WTC11 (cell line): Measurements from ENCODE around the gene GLCCI1. TPM values are rescaled to one million over a fixed set of nuclear protein-coding genes. Genes with fewer than 3 reads are reported as not detected.

Source experiments
- ATAC-seq: fragments of 200-7000 bp; cut with Tn5 transposase; 2 replicates; pipeline ENCODE4 v1.10.0; 2021; ENCODE audit warnings: mild to moderate bottlenecking, moderate library complexity
- CTCF ChIA-PET: fragments of 300-600 bp; sonication (Branson Sonifier 250); formaldehyde crosslinking; loops from one replicate; lab custom pipeline; 2021; ENCODE audit warnings: antibody characterized with exemption; lab: Charles Lee
- POLR2A ChIA-PET: fragments of 350-600 bp; sonication (Branson Sonifier 250); formaldehyde crosslinking; loops from one replicate; lab custom pipeline; 2021; ENCODE audit warnings: antibody characterized with exemption; lab: Charles Lee
- DNase-seq: peaks from one replicate; pipeline ENCODE4 v3.0.0; 2021; ENCODE audit warnings: low spot score
- H3K27ac Mint-ChIP-seq: 2 replicates; pipeline ENCODE4 v1.8.0; 2021; ENCODE audit warnings: mixed read lengths
- H3K27me3 Mint-ChIP-seq: 2 replicates; pipeline ENCODE4 v1.8.0; 2021; ENCODE audit warnings: low read depth, mild to moderate bottlenecking, moderate library complexity, mixed read lengths
- H3K36me3 Mint-ChIP-seq: 2 replicates; pipeline ENCODE4 v1.8.0; 2021; ENCODE audit warnings: mixed read lengths
- H3K4me1 Mint-ChIP-seq: 2 replicates; pipeline ENCODE4 v1.8.0; 2022; ENCODE audit warnings: mixed read lengths
- H3K4me3 Mint-ChIP-seq: 2 replicates; pipeline ENCODE4 v1.8.0; 2021; ENCODE audit warnings: mild to moderate bottlenecking, moderate library complexity, mixed read lengths
- H3K9me3 Mint-ChIP-seq: 2 replicates; pipeline ENCODE4 v1.8.0; 2021; ENCODE audit warnings: mixed read lengths
- ATF2 ChIP-seq: sonication (generic); formaldehyde crosslinking; IDR thresholded peaks from 2 replicates; pipeline ENCODE4 v1.8.1; 2022; ENCODE audit warnings: low read depth, missing genetic modification reagents, borderline replicate concordance
- E2F4 ChIP-seq: sonication (generic); formaldehyde crosslinking; IDR thresholded peaks from 2 replicates; pipeline ENCODE4 v1.8.1; 2022; ENCODE audit warnings: low read depth, mild to moderate bottlenecking, moderate library complexity, missing genetic modification reagents, borderline replicate concordance
- E2F5 ChIP-seq: sonication (generic); formaldehyde crosslinking; IDR thresholded peaks from 2 replicates; pipeline ENCODE4 v1.8.1; 2022; ENCODE audit warnings: mild to moderate bottlenecking, moderate library complexity, missing genetic modification reagents
- KAT7 ChIP-seq: sonication (generic); formaldehyde crosslinking; IDR thresholded peaks from 2 replicates; pipeline ENCODE4 v1.8.1; 2023; ENCODE audit warnings: missing genetic modification reagents, mild to moderate bottlenecking, borderline replicate concordance
- MYBL2 ChIP-seq: sonication (generic); formaldehyde crosslinking; IDR thresholded peaks from 2 replicates; pipeline ENCODE4 v1.8.1; 2023; ENCODE audit warnings: mild to moderate bottlenecking, moderate library complexity, missing genetic modification reagents
- SMAD3 ChIP-seq: sonication (generic); formaldehyde crosslinking; IDR thresholded peaks from 2 replicates; pipeline ENCODE4 v1.8.0; 2022; ENCODE audit warnings: missing genetic modification reagents, mild to moderate bottlenecking, borderline replicate concordance
- ZNF121 ChIP-seq: sonication (generic); formaldehyde crosslinking; IDR thresholded peaks from 2 replicates; pipeline ENCODE4 v1.8.0; 2023; ENCODE audit warnings: missing genetic modification reagents
- ZNF232 ChIP-seq: sonication (generic); formaldehyde crosslinking; IDR thresholded peaks from 2 replicates; pipeline ENCODE4 v1.8.0; 2022; ENCODE audit warnings: mild to moderate bottlenecking, missing genetic modification reagents
- ZNF317 ChIP-seq: sonication (generic); formaldehyde crosslinking; IDR thresholded peaks from 2 replicates; pipeline ENCODE4 v1.8.1; 2023; ENCODE audit warnings: low read depth, mild to moderate bottlenecking, moderate library complexity, missing genetic modification reagents, borderline replicate concordance
- ZNF396 ChIP-seq: fragments of 250-450 bp; sonication (Bioruptor Pico); IDR thresholded peaks from 2 replicates; pipeline ENCODE4 v1.8.0; 2021; ENCODE audit warnings: mild to moderate bottlenecking, moderate library complexity, borderline replicate concordance
- ZNF416 ChIP-seq: fragments of 250-450 bp; sonication (Bioruptor Pico); IDR thresholded peaks from 2 replicates; pipeline ENCODE4 v1.9.0; 2021; ENCODE audit warnings: mild to moderate bottlenecking, inconsistent platforms
- total RNA-seq: library from RNA; stranded (reverse); gene quantifications from 3 replicates; pipeline ENCODE4 v1.2.3, GENCODE V29; 2021
- TF ChIP-seq, protein P1 (sequence below): sonication (generic); formaldehyde crosslinking; IDR thresholded peaks from 2 replicates; pipeline ENCODE4 v1.8.1; 2023; ENCODE audit warnings: mild to moderate bottlenecking, missing genetic modification reagents, borderline replicate concordance
- TF ChIP-seq, protein P2 (sequence below): sonication (generic); formaldehyde crosslinking; IDR thresholded peaks from 2 replicates; pipeline ENCODE4 v1.8.0; 2022; ENCODE audit warnings: mild to moderate bottlenecking, missing genetic modification reagents
- TF ChIP-seq, protein P3 (sequence below): sonication (generic); formaldehyde crosslinking; IDR thresholded peaks from 2 replicates; pipeline ENCODE4 v1.8.0; 2023; ENCODE audit warnings: mild to moderate bottlenecking, missing genetic modification reagents
- TF ChIP-seq, protein P4 (sequence below): fragments of 250-450 bp; sonication (Bioruptor Pico); IDR thresholded peaks from 2 replicates; pipeline ENCODE4 v1.9.0; 2021; ENCODE audit warnings: mild to moderate bottlenecking

Gene GLCCI1
- total RNA-seq, 1 experiment from 2014 or later: 23.8 TPM

DNA sequence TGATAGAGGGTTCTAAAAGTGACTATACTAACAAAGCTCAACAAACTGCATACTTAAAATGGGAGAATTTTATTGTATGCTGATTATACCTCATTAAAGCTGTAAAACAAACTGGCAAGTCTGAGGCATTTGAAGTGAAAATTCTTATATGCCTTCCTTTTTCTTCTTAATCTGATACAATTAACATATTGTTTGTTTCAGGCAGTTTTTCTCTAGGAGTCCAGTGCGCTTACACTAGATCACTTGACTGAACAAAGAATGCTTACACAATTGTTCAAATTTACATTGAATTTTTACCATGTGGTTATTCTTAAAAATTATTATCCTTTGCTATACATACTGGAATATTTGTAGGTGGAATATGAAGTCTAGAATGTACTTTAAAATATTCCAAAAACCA is 89.0 kb downstream of the GLCCI1 start (continued):
- no peak for TF ChIP-seq E2F4

- POLR2A ChIA-PET: no interaction called here
- no peak for ATAC-seq
- CTCF ChIA-PET: no interaction called here
- no peak overlapping the region for H3K27ac Mint-ChIP-seq
- H3K27me3 Mint-ChIP-seq: no peaks in the 10 kb centered on the region
- DNase-seq: no peak
- peaks cover 5% of the 10 kb centered on the region for H3K9me3 Mint-ChIP-seq
- H3K4me3 Mint-ChIP-seq: no peak overlapping the region
- peaks cover 18% of the 10 kb centered on the region for H3K36me3 Mint-ChIP-seq
- H3K4me1 Mint-ChIP-seq: no peaks in the 10 kb centered on the region
- TF ChIP-seq ZNF232 (CRISPR knock-in tag) (no peak), E2F5 (CRISPR knock-in tag) (no peak), ZNF396 (CRISPR knock-in tag) (no peak)
- TF ChIP-seq, protein P1, sequence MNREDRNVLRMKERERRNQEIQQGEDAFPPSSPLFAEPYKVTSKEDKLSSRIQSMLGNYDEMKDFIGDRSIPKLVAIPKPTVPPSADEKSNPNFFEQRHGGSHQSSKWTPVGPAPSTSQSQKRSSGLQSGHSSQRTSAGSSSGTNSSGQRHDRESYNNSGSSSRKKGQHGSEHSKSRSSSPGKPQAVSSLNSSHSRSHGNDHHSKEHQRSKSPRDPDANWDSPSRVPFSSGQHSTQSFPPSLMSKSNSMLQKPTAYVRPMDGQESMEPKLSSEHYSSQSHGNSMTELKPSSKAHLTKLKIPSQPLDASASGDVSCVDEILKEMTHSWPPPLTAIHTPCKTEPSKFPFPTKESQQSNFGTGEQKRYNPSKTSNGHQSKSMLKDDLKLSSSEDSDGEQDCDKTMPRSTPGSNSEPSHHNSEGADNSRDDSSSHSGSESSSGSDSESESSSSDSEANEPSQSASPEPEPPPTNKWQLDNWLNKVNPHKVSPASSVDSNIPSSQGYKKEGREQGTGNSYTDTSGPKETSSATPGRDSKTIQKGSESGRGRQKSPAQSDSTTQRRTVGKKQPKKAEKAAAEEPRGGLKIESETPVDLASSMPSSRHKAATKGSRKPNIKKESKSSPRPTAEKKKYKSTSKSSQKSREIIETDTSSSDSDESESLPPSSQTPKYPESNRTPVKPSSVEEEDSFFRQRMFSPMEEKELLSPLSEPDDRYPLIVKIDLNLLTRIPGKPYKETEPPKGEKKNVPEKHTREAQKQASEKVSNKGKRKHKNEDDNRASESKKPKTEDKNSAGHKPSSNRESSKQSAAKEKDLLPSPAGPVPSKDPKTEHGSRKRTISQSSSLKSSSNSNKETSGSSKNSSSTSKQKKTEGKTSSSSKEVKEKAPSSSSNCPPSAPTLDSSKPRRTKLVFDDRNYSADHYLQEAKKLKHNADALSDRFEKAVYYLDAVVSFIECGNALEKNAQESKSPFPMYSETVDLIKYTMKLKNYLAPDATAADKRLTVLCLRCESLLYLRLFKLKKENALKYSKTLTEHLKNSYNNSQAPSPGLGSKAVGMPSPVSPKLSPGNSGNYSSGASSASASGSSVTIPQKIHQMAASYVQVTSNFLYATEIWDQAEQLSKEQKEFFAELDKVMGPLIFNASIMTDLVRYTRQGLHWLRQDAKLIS (CRISPR knock-in tag): no peak
- TF ChIP-seq, protein P2, sequence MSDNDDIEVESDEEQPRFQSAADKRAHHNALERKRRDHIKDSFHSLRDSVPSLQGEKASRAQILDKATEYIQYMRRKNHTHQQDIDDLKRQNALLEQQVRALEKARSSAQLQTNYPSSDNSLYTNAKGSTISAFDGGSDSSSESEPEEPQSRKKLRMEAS (CRISPR knock-in tag): no peak
- TF ChIP-seq, protein P3, sequence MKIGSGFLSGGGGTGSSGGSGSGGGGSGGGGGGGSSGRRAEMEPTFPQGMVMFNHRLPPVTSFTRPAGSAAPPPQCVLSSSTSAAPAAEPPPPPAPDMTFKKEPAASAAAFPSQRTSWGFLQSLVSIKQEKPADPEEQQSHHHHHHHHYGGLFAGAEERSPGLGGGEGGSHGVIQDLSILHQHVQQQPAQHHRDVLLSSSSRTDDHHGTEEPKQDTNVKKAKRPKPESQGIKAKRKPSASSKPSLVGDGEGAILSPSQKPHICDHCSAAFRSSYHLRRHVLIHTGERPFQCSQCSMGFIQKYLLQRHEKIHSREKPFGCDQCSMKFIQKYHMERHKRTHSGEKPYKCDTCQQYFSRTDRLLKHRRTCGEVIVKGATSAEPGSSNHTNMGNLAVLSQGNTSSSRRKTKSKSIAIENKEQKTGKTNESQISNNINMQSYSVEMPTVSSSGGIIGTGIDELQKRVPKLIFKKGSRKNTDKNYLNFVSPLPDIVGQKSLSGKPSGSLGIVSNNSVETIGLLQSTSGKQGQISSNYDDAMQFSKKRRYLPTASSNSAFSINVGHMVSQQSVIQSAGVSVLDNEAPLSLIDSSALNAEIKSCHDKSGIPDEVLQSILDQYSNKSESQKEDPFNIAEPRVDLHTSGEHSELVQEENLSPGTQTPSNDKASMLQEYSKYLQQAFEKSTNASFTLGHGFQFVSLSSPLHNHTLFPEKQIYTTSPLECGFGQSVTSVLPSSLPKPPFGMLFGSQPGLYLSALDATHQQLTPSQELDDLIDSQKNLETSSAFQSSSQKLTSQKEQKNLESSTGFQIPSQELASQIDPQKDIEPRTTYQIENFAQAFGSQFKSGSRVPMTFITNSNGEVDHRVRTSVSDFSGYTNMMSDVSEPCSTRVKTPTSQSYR (CRISPR knock-in tag): no peak
These were observed 89.7 kb downstream of the GLCCI1 start for GRCh38 chr7:8058322-8058721.

DNA sequence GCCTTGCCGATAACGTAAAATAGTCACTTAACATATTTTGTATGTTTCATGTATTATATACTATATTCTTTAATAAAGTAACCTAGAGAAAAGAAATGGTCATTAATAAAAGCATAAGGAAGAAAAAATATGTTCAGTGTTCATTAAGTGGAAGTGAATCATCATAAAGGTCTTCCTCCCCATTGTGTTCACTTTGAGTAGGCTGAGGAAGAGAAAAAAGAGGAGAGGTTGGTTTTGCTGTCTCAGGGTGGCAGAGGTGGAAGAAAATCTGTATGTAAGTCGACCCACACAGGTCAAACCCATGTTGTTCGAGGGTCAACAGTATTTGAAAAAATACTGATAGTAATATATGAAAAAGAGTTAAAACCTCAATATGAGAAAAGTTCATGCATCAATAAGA is 90.3 kb downstream of the GLCCI1 start:
- ChIA-PET POLR2A (no interaction called here), CTCF (no interaction called here)
- ATAC-seq (no peak), DNase-seq (no peak)
- Mint-ChIP-seq H3K4me3 (no peak overlapping the region), H3K36me3 (peaks cover 24% of the 10 kb centered on the region), H3K9me3 (peaks cover 6% of the 10 kb centered on the region), H3K27ac (no peak overlapping the region), H3K27me3 (no peaks in the 10 kb centered on the region), H3K4me1 (no peaks in the 10 kb centered on the region)
- no peak for TF ChIP-seq ZNF396 (CRISPR knock-in tag)
- no peak for TF ChIP-seq ZNF232 (CRISPR knock-in tag)
- TF ChIP-seq SMAD3: no peak
- TF ChIP-seq, protein P4, sequence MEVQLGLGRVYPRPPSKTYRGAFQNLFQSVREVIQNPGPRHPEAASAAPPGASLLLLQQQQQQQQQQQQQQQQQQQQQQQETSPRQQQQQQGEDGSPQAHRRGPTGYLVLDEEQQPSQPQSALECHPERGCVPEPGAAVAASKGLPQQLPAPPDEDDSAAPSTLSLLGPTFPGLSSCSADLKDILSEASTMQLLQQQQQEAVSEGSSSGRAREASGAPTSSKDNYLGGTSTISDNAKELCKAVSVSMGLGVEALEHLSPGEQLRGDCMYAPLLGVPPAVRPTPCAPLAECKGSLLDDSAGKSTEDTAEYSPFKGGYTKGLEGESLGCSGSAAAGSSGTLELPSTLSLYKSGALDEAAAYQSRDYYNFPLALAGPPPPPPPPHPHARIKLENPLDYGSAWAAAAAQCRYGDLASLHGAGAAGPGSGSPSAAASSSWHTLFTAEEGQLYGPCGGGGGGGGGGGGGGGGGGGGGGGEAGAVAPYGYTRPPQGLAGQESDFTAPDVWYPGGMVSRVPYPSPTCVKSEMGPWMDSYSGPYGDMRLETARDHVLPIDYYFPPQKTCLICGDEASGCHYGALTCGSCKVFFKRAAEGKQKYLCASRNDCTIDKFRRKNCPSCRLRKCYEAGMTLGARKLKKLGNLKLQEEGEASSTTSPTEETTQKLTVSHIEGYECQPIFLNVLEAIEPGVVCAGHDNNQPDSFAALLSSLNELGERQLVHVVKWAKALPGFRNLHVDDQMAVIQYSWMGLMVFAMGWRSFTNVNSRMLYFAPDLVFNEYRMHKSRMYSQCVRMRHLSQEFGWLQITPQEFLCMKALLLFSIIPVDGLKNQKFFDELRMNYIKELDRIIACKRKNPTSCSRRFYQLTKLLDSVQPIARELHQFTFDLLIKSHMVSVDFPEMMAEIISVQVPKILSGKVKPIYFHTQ (CRISPR knock-in tag): no peak
- TF ChIP-seq ZNF121 (CRISPR knock-in tag): no peak
- no peak for TF ChIP-seq MYBL2
- TF ChIP-seq KAT7 (CRISPR knock-in tag): no peak
- TF ChIP-seq ZNF317 (CRISPR knock-in tag): no peak
- no peak for TF ChIP-seq ATF2 (CRISPR knock-in tag)
- no peak for TF ChIP-seq ZNF416
